ENCODE results near the gene ZNF324B. TPM values are rescaled to one million over a fixed set of nuclear protein-coding genes. Genes with fewer than 3 reads are reported as not detected.

ZNF324B gene
- total and polyA plus RNA-seq, 2 donors (not counting 3 experiments of a cell fraction or from before 2014, with no cell fraction given) = 3.4 to 6.9 TPM

GRCh38 chr19:58434217-58434616, 17.2 kb upstream of the ZNF324B start:
- Histone ChIP-seq H3K4me3 (replicated peaks in 1 of 3; ENCODE audit: insufficient read depth in 1 of 3, low read depth in 1 of 3, low read length in 3 of 3) (no peak overlapping the region), H3K4me2 (ENCODE audit: insufficient read depth, low read length) (no peak overlapping the region), H3K9me3 (replicated peaks; ENCODE audit: control insufficient read depth, insufficient read depth, low read length) (peaks cover 40% of the 10 kb centered on the region), H3K4me1 (ENCODE audit: control insufficient read depth, extremely low read depth, insufficient read depth, low read length) (peaks cover 1% of the 10 kb centered on the region), H3K9ac (replicated peaks; ENCODE audit: extremely low read depth, insufficient read depth, low read length) (no peak overlapping the region), H3K79me2 (ENCODE audit: control insufficient read depth, insufficient read depth, low read length) (no peaks in the 10 kb centered on the region), H4K20me1 (replicated peaks; ENCODE audit: control insufficient read depth, extremely low read depth, insufficient read depth, low read length) (no peaks in the 10 kb centered on the region), H2AFZ (ENCODE audit: low read depth, low read length) (no peak overlapping the region), H3K27me3 (ENCODE audit: control insufficient read depth in 2 of 2, insufficient read depth in 2 of 2, low read length in 2 of 2) (no peaks in the 10 kb centered on the region), H3K36me3 (ENCODE audit: control insufficient read depth in 2 of 2, extremely low read depth in 1 of 2, insufficient read depth in 2 of 2, low read length in 2 of 2) (peaks cover 11 to 15% of the 10 kb centered on the region in 2 experiments), H3K27ac (ENCODE audit: insufficient read depth, low read depth, low read length) (no peak overlapping the region), H3K9me1 (replicated peaks; ENCODE audit: control insufficient read depth, extremely low read depth, insufficient read depth, low read length) (no peaks in the 10 kb centered on the region)
- CTCF ChIA-PET = no interaction called here
- no peak for FAIRE-seq
- no peak for TF ChIP-seq EZH2 (IDR thresholded peaks at IDR 0.05; ENCODE audit: borderline replicate concordance, low read depth, low read length, severe bottlenecking)
- TF ChIP-seq JUN (IDR thresholded peaks at IDR 0.05; ENCODE audit: borderline replicate concordance, insufficient read depth, insufficient read length, low read depth) = no peak
- TF ChIP-seq, protein P1, sequence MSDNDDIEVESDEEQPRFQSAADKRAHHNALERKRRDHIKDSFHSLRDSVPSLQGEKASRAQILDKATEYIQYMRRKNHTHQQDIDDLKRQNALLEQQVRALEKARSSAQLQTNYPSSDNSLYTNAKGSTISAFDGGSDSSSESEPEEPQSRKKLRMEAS (IDR thresholded peaks at IDR 0.05; ENCODE audit: insufficient read depth, insufficient read length) = no peak
- no peak for TF ChIP-seq POLR2AphosphoS5 (IDR thresholded peaks at IDR 0.05; ENCODE audit: insufficient read depth, low read depth, low read length)
- no peak for TF ChIP-seq FOS (IDR thresholded peaks at IDR 0.05; ENCODE audit: borderline replicate concordance, insufficient read depth, low read length)
- TF ChIP-seq GATA2 (IDR thresholded peaks at IDR 0.05; ENCODE audit: insufficient read depth, insufficient read length, low read depth, low read length) = no peak
- TF ChIP-seq MYC (IDR thresholded peaks at IDR 0.05; ENCODE audit: low read depth, low read length) = no peak
- no peak for TF ChIP-seq POLR2A (IDR thresholded peaks at IDR 0.05; ENCODE audit: low read depth, low read length)
- TF ChIP-seq, protein P2, sequence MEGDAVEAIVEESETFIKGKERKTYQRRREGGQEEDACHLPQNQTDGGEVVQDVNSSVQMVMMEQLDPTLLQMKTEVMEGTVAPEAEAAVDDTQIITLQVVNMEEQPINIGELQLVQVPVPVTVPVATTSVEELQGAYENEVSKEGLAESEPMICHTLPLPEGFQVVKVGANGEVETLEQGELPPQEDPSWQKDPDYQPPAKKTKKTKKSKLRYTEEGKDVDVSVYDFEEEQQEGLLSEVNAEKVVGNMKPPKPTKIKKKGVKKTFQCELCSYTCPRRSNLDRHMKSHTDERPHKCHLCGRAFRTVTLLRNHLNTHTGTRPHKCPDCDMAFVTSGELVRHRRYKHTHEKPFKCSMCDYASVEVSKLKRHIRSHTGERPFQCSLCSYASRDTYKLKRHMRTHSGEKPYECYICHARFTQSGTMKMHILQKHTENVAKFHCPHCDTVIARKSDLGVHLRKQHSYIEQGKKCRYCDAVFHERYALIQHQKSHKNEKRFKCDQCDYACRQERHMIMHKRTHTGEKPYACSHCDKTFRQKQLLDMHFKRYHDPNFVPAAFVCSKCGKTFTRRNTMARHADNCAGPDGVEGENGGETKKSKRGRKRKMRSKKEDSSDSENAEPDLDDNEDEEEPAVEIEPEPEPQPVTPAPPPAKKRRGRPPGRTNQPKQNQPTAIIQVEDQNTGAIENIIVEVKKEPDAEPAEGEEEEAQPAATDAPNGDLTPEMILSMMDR (IDR thresholded peaks at IDR 0.05; ENCODE audit: extremely low read depth in 1 of 2, insufficient read depth in 1 of 2, low read depth in 1 of 2, low read length in 2 of 2) = no peak
- POLR2A ChIA-PET = no interaction called here
- DNase-seq (ENCODE audit: low read depth, low spot score) = no peak
- dilution Hi-C loops (cut with MboI; ENCODE audit: extremely low pct_ligation_motif_present, low sequenced_read_pairs) (no loop called here), intact Hi-C loops (cut with micrococcal nuclease) (no loop called here)
- BruUV-seq (replicated peaks) = no TSS peak
